GM23338 (cell line): ENCODE results near the gene C22orf15. TPM values are rescaled to one million over a fixed set of nuclear protein-coding genes. Genes with fewer than 3 reads are reported as not detected.

Experiments used
- ATAC-seq: fragments of 200-7000 bp; cut with Tn5 transposase; 3 replicates; pipeline ENCODE4 v1.9.1; 2020
- DNase-seq: peaks from one replicate; pipeline ENCODE4 v3.0.0-alpha.2; 2015; ENCODE audit warnings: low spot score
- H2AFZ ChIP-seq: fragments of 200-600 bp; sonication (generic); 2 replicates; pipeline ENCODE4 v1.8.0; 2016; ENCODE audit warnings: antibody characterized with exemption, mild to moderate bottlenecking, moderate library complexity
- H3F3A ChIP-seq: fragments of 200-600 bp; sonication (generic); replicated peaks from 2 replicates; pipeline ENCODE4 v1.8.0; 2017; ENCODE audit warnings: antibody characterized with exemption, mixed run types, low read depth
- H3K27ac ChIP-seq: fragments of 200-600 bp; sonication (generic); 2 replicates; pipeline ENCODE4 v1.6.1; 2016; ENCODE audit warnings: low read depth
- H3K27me3 ChIP-seq: fragments of 200-600 bp; sonication (generic); 2 replicates; pipeline ENCODE4 v1.8.0; 2016; ENCODE audit warnings: mild to moderate bottlenecking, mixed run types, moderate library complexity; ENCODE audit not compliant: insufficient read depth
- H3K36me3 ChIP-seq: fragments of 200-600 bp; sonication (generic); 2 replicates; pipeline ENCODE4 v1.8.0; 2016; ENCODE audit warnings: mild to moderate bottlenecking; ENCODE audit not compliant: insufficient read depth
- H3K4me1 ChIP-seq: fragments of 200-600 bp; sonication (generic); 2 replicates; pipeline ENCODE4 v1.8.0; 2016; ENCODE audit warnings: mild to moderate bottlenecking, moderate library complexity; ENCODE audit not compliant: insufficient read depth
- H3K4me2 ChIP-seq: fragments of 200-600 bp; sonication (generic); 2 replicates; pipeline ENCODE4 v1.7.1; 2017; ENCODE audit warnings: mixed run types
- H3K4me3 ChIP-seq: fragments of 200-600 bp; sonication (generic); 2 replicates; pipeline ENCODE4 v1.6.1; 2016; ENCODE audit warnings: mixed run types
- H3K79me2 ChIP-seq: fragments of 200-600 bp; sonication (generic); replicated peaks from 2 replicates; pipeline ENCODE4 v1.8.0; 2017; ENCODE audit warnings: mild to moderate bottlenecking; ENCODE audit not compliant: insufficient read depth
- H3K9me2 ChIP-seq: fragments of 200-600 bp; sonication (generic); 2 replicates; pipeline ENCODE4 v1.8.0; 2017; ENCODE audit not compliant: insufficient read depth
- H4K20me1 ChIP-seq: fragments of 200-600 bp; sonication (generic); replicated peaks from 2 replicates; pipeline ENCODE4 v1.8.0; 2017; ENCODE audit warnings: mild to moderate bottlenecking; ENCODE audit not compliant: insufficient read depth
- H3K27ac Mint-ChIP-seq: 2 replicates; pipeline ENCODE4 v1.8.0; 2020; ENCODE audit warnings: inconsistent platforms, mild to moderate bottlenecking, moderate library complexity, mixed read lengths
- H3K27me3 Mint-ChIP-seq: 3 replicates; pipeline ENCODE4 v1.8.0; 2022; ENCODE audit warnings: low read depth, mild to moderate bottlenecking, moderate library complexity, mixed read lengths, inconsistent platforms; ENCODE audit not compliant: insufficient read depth, poor library complexity
- H3K36me3 Mint-ChIP-seq: 3 replicates; pipeline ENCODE4 v1.8.0; 2021; ENCODE audit warnings: low read depth, mild to moderate bottlenecking, inconsistent platforms, moderate library complexity, mixed read lengths
- H3K4me1 Mint-ChIP-seq: 3 replicates; pipeline ENCODE4 v1.8.0; 2020; ENCODE audit warnings: mild to moderate bottlenecking, inconsistent platforms, mixed read lengths
- H3K4me3 Mint-ChIP-seq: 3 replicates; pipeline ENCODE4 v1.8.0; 2021; ENCODE audit warnings: moderate library complexity, mild to moderate bottlenecking, inconsistent platforms, mixed read lengths
- H3K9me3 Mint-ChIP-seq: 3 replicates; pipeline ENCODE4 v1.8.0; 2020; ENCODE audit warnings: moderate library complexity, mild to moderate bottlenecking, inconsistent platforms, mixed read lengths
- CREB1 ChIP-seq: fragments of 250-450 bp; sonication (Bioruptor Pico); IDR thresholded peaks from 2 replicates; pipeline ENCODE4 v1.5.0; 2020; ENCODE audit warnings: low read depth, mild to moderate bottlenecking, moderate library complexity
- EZH2 ChIP-seq: fragments of 200-600 bp; sonication (generic); IDR thresholded peaks from one replicate; pipeline ENCODE4 v1.8.0; 2017; ENCODE audit warnings: antibody characterized with exemption, mild to moderate bottlenecking, low read depth; ENCODE audit not compliant: unreplicated experiment
- EZH2phosphoT487 ChIP-seq: fragments of 200-600 bp; sonication (generic); IDR thresholded peaks from one replicate; pipeline ENCODE4 v1.8.1; 2018; ENCODE audit warnings: antibody characterized with exemption; ENCODE audit not compliant: unreplicated experiment
- JUNB ChIP-seq: IDR thresholded peaks from one replicate; pipeline ENCODE4 v1.6.1; 2016; ENCODE audit warnings: antibody characterized with exemption; ENCODE audit not compliant: unreplicated experiment
- POLR2AphosphoS5 ChIP-seq: IDR thresholded peaks from 2 replicates; pipeline ENCODE4 v1.6.1; 2016; ENCODE audit warnings: antibody characterized with exemption, low read depth
- STAT1 ChIP-seq: IDR thresholded peaks from one replicate; pipeline ENCODE4 v1.6.1; 2016; ENCODE audit warnings: antibody characterized with exemption; ENCODE audit not compliant: unreplicated experiment
- ZNF114 ChIP-seq: fragments of 250-450 bp; sonication (Bioruptor Pico); IDR thresholded peaks from 2 replicates; pipeline ENCODE4 v1.5.0; 2020; ENCODE audit warnings: mild to moderate bottlenecking, moderate library complexity
- ZNF331 ChIP-seq: fragments of 250-450 bp; sonication (Bioruptor Pico); IDR thresholded peaks from 2 replicates; pipeline ENCODE4 v1.5.0; 2020; ENCODE audit warnings: low read depth, mild to moderate bottlenecking, moderate library complexity
- polyA plus RNA-seq: library from polyadenylated mRNA; unstranded; fragments of >200 nt; fragmentation: Nextera tagmentation; extraction: Ambion mirVana; gene quantifications from 2 replicates; pipeline ENCODE4 v1.2.1, GENCODE V29; 2016
- total RNA-seq: library from RNA; depleted of rRNA; stranded (reverse); fragments of >200 nt; shearing (Covaris generic); gene quantifications from 2 replicates; pipeline ENCODE4 v1.2.3, GENCODE V29; 2014
- TF ChIP-seq, protein P1 (sequence below), 2 experiments: fragments of 200-600 bp in 1 of 2; sonication (generic) in 1 of 2; conservative IDR thresholded peaks; 2 replicates each; pipeline versions ENCODE4 v1.5.1 to v1.6.1; 2016 to 2017; ENCODE audit warnings: antibody characterized with exemption in 2 of 2, low read depth in 2 of 2, mild to moderate bottlenecking in 2 of 2, moderate library complexity in 1 of 2
- TF ChIP-seq, protein P2 (sequence below): IDR thresholded peaks from one replicate; pipeline ENCODE4 v1.6.1; 2018; ENCODE audit warnings: antibody characterized with exemption; ENCODE audit not compliant: unreplicated experiment

C22orf15 gene
- total and polyA plus RNA-seq, 2 experiments from 2014 or later, result 3.6 to 9.3 TPM

DNA sequence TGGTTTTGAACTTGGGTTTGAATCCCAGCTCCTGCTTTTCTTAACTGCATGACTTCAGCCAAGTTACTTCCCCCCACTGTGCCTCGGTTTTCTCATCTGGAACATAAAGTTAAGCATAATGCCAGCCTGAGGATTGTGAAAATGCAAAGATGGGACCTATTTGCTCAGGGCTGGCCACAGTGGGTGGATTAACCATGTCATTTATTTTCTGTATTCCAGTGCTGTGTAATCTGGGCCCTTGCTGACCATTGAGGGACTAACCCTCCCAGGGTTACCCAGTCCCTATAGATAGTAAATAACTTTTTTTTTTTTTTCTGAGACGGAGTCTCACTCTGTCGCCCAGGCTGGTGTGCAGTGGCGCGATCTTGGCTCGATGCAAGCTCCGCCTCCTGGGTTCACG, 7.1 kb upstream of the C22orf15 start (continued):
- no peak for TF ChIP-seq EZH2
- no peak for TF ChIP-seq ZNF114 (CRISPR knock-in tag)
- no peak for TF ChIP-seq EZH2phosphoT487
- no peak for TF ChIP-seq CREB1
- TF ChIP-seq JUNB, result no peak
- TF ChIP-seq STAT1, result no peak

DNA sequence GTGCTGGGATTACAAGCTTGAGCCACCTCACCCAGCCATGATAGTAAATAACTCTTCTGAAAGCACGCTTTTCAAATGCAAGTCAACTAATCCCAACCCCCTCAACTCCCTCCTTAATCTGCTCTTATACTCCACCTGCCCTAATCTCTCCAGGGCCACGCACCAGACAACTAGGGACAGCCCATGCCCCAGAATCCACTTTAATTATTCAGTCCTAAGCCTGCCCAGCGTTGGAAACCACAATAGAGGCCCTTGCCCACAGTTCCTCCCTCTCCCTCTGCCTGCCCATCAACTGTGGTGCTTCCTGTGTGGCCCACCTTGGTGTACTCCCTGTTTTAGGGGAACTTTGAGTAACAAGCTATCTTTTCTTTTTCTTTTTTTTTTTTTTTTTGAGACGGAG, 5.9 kb upstream of the C22orf15 start:
- Histone ChIP-seq H3K79me2 (no peaks in the 10 kb centered on the region), H3K36me3 (no peaks in the 10 kb centered on the region), H3K4me1 (peaks cover 12% of the 10 kb centered on the region; the same call in 1 of the 2 replicates), H4K20me1 (no peaks in the 10 kb centered on the region), H3K9me2 (no peaks in the 10 kb centered on the region), H3K4me2 (peak overlapping the region; percentile 56; the same call in 1 of the 2 replicates), H3K27ac (no peak overlapping the region), H3K4me3 (no peak overlapping the region), H3K27me3 (no peaks in the 10 kb centered on the region), H2AFZ (peak overlapping the region; percentile 48; the same call in 1 of the 2 replicates), H3F3A (no peaks in the 10 kb centered on the region)
- Mint-ChIP-seq H3K4me3 (no peak overlapping the region), H3K36me3 (no peaks in the 10 kb centered on the region), H3K27ac (no peak overlapping the region; the same call in 1 of the 2 replicates), H3K27me3 (peaks cover 8% of the 10 kb centered on the region), H3K9me3 (no peaks in the 10 kb centered on the region), H3K4me1 (peaks cover 19% of the 10 kb centered on the region; the same call in 2 of the 3 replicates)
- no peak for TF ChIP-seq POLR2AphosphoS5
- TF ChIP-seq, protein P1, sequence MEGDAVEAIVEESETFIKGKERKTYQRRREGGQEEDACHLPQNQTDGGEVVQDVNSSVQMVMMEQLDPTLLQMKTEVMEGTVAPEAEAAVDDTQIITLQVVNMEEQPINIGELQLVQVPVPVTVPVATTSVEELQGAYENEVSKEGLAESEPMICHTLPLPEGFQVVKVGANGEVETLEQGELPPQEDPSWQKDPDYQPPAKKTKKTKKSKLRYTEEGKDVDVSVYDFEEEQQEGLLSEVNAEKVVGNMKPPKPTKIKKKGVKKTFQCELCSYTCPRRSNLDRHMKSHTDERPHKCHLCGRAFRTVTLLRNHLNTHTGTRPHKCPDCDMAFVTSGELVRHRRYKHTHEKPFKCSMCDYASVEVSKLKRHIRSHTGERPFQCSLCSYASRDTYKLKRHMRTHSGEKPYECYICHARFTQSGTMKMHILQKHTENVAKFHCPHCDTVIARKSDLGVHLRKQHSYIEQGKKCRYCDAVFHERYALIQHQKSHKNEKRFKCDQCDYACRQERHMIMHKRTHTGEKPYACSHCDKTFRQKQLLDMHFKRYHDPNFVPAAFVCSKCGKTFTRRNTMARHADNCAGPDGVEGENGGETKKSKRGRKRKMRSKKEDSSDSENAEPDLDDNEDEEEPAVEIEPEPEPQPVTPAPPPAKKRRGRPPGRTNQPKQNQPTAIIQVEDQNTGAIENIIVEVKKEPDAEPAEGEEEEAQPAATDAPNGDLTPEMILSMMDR (conservative IDR thresholded peaks at IDR 0.05; ENCODE audit: low read depth in 2 of 2), result no peak
- TF ChIP-seq EZH2, result no peak
- no peak for TF ChIP-seq ZNF114 (CRISPR knock-in tag)
- peak; percentile 20; the same call in 1 of the 3 replicates for ATAC-seq
- peak; percentile 19 for DNase-seq

DNA sequence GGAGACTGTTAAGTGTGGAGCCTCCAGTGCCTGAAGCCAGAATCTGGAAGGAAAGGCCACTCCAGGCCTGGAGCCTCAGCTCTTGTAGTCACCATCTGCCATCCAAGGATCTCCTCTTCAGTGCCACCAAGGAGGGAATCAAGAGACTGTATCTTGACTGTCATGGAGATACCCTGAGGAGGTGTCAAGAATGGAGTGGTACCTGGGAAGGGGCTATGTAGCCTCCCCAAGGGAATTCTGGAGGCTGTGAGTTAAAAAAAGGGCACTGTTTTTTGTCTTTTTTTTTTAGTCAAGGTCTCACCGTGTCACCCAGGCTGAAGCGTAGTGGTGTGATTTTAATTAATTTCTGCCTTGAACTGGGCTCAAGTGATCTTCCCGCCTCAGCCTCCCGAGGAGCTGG, 3.2 kb upstream of the C22orf15 start:
- Histone ChIP-seq H3K79me2 (no peaks in the 10 kb centered on the region), H3K4me1 (peaks cover 29% of the 10 kb centered on the region), H3K4me3 (no peak overlapping the region), H3K27me3 (no peaks in the 10 kb centered on the region), H3K27ac (no peak overlapping the region), H4K20me1 (no peaks in the 10 kb centered on the region), H3F3A (0 out of 2 replicates have a peak, but pooled peaks cover 3% of the 10 kb centered on the region), H3K4me2 (no peak overlapping the region), H2AFZ (no peak overlapping the region), H3K36me3 (no peaks in the 10 kb centered on the region), H3K9me2 (no peaks in the 10 kb centered on the region)
- H3K9me3 Mint-ChIP-seq, result no peaks in the 10 kb centered on the region
- no peak overlapping the region for H3K27ac Mint-ChIP-seq
- DNase-seq (no peak), ATAC-seq (no peak)
- H3K4me1 Mint-ChIP-seq, result peaks cover 26% of the 10 kb centered on the region
- no peaks in the 10 kb centered on the region for H3K36me3 Mint-ChIP-seq
- peaks cover 4% of the 10 kb centered on the region for H3K27me3 Mint-ChIP-seq
- H3K4me3 Mint-ChIP-seq, result no peak overlapping the region
- TF ChIP-seq EZH2phosphoT487, result no peak
- no peak for TF ChIP-seq ZNF331 (CRISPR knock-in tag)
- TF ChIP-seq, protein P2, sequence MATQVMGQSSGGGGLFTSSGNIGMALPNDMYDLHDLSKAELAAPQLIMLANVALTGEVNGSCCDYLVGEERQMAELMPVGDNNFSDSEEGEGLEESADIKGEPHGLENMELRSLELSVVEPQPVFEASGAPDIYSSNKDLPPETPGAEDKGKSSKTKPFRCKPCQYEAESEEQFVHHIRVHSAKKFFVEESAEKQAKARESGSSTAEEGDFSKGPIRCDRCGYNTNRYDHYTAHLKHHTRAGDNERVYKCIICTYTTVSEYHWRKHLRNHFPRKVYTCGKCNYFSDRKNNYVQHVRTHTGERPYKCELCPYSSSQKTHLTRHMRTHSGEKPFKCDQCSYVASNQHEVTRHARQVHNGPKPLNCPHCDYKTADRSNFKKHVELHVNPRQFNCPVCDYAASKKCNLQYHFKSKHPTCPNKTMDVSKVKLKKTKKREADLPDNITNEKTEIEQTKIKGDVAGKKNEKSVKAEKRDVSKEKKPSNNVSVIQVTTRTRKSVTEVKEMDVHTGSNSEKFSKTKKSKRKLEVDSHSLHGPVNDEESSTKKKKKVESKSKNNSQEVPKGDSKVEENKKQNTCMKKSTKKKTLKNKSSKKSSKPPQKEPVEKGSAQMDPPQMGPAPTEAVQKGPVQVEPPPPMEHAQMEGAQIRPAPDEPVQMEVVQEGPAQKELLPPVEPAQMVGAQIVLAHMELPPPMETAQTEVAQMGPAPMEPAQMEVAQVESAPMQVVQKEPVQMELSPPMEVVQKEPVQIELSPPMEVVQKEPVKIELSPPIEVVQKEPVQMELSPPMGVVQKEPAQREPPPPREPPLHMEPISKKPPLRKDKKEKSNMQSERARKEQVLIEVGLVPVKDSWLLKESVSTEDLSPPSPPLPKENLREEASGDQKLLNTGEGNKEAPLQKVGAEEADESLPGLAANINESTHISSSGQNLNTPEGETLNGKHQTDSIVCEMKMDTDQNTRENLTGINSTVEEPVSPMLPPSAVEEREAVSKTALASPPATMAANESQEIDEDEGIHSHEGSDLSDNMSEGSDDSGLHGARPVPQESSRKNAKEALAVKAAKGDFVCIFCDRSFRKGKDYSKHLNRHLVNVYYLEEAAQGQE, result no peak
